ENCODE results near the gene C10orf71. TPM values are rescaled to one million over a fixed set of nuclear protein-coding genes. Genes with fewer than 3 reads are reported as not detected.

C10orf71 gene
- total RNA-seq, 2 donors from 2014 or later = 0.14 TPM; not detected in 1

- DNase-seq (ENCODE audit: low spot score) (no peak), ATAC-seq (ENCODE audit: insufficient number of reproducible peaks, low FRiP score, low read depth) (no peak)
- Histone ChIP-seq H3K4me3 (no peak overlapping the region), H3K4me1 (ENCODE audit: control insufficient read depth in 1 of 2, low read depth in 2 of 2) (peaks cover 0 to 8% of the 10 kb centered on the region in 2 donors), H3K27me3 (replicated peaks; ENCODE audit: insufficient read depth) (no peaks in the 10 kb centered on the region), H3K27ac (no peak overlapping the region), H3K36me3 (no peaks in the 10 kb centered on the region), H3K9me3 (no peaks in the 10 kb centered on the region)
- TF ChIP-seq, protein P1, sequence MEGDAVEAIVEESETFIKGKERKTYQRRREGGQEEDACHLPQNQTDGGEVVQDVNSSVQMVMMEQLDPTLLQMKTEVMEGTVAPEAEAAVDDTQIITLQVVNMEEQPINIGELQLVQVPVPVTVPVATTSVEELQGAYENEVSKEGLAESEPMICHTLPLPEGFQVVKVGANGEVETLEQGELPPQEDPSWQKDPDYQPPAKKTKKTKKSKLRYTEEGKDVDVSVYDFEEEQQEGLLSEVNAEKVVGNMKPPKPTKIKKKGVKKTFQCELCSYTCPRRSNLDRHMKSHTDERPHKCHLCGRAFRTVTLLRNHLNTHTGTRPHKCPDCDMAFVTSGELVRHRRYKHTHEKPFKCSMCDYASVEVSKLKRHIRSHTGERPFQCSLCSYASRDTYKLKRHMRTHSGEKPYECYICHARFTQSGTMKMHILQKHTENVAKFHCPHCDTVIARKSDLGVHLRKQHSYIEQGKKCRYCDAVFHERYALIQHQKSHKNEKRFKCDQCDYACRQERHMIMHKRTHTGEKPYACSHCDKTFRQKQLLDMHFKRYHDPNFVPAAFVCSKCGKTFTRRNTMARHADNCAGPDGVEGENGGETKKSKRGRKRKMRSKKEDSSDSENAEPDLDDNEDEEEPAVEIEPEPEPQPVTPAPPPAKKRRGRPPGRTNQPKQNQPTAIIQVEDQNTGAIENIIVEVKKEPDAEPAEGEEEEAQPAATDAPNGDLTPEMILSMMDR (IDR thresholded peaks at IDR 0.05) = no peak
Measured at GRCh38 chr10:49308881-49309280, 9.9 kb downstream of the C10orf71 start.

- ATAC-seq (ENCODE audit: insufficient number of reproducible peaks, low FRiP score, low read depth) = no peak
- no peak overlapping the region for H3K27ac ChIP-seq
Measured at GRCh38 chr10:49309691-49310411, 10.9 kb downstream of the C10orf71 start.

GRCh38 chr10:49310460-49310859 is 11.5 kb downstream of the C10orf71 start:
- ATAC-seq (ENCODE audit: insufficient number of reproducible peaks, low FRiP score, low read depth) (no peak), DNase-seq (ENCODE audit: low spot score) (no peak)
- Histone ChIP-seq H3K36me3 (no peaks in the 10 kb centered on the region), H3K27me3 (replicated peaks; ENCODE audit: insufficient read depth) (no peaks in the 10 kb centered on the region), H3K4me3 (no peak overlapping the region), H3K27ac (no peak overlapping the region), H3K9me3 (no peaks in the 10 kb centered on the region), H3K4me1 (ENCODE audit: control insufficient read depth in 1 of 2, low read depth in 2 of 2) (peaks cover 0 to 8% of the 10 kb centered on the region in 2 donors)
- TF ChIP-seq, protein P1 (IDR thresholded peaks at IDR 0.05) = no peak

More at GRCh38 chr10:49309691-49310411, 10.9 kb downstream of the C10orf71 start:
- Histone ChIP-seq H3K9me3 (no peaks in the 10 kb centered on the region), H3K4me1 (ENCODE audit: control insufficient read depth in 1 of 2, low read depth in 2 of 2) (peaks cover 0 to 8% of the 10 kb centered on the region in 2 donors), H3K36me3 (no peaks in the 10 kb centered on the region), H3K4me3 (no peak overlapping the region), H3K27me3 (replicated peaks; ENCODE audit: insufficient read depth) (no peaks in the 10 kb centered on the region)
- no peak for DNase-seq (ENCODE audit: low spot score)
- TF ChIP-seq, protein P1 (IDR thresholded peaks at IDR 0.05) = no peak

DNA sequence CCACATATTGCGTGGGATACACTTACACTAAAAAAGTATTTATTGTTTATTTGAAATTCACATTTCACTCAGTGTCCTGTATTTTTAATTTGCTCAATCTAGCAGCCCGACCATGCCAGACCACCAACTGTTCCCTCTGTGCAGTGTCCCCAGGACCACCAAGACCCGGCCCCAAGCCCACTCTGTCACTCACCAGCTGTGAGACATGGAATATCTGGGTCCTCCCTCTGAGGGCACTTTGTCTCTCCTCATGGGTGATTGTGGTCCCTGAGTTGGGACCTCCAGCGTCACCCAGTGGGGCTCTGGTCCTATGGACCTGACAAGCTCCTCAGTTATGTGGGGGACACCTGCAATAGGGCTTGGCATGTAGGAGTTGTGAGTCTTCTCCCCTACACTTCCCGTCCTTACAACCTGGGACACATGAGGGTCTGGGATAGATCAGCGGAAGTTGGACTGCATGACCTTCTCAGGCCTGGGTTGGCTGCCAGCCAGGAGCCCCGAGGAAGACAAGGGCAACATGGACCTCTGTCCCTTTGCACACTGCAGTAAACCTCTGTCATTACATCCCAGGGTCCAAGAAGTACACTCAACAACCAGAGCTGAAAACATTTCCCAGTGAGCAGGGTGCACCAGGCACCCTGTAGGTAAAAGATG is 12.1 kb downstream of the C10orf71 start:
- ATAC-seq (ENCODE audit: insufficient number of reproducible peaks, low FRiP score, low read depth) = no peak
- Histone ChIP-seq H3K27me3 (replicated peaks; ENCODE audit: insufficient read depth) (no peaks in the 10 kb centered on the region), H3K9me3 (no peaks in the 10 kb centered on the region), H3K4me3 (no peak overlapping the region), H3K4me1 (ENCODE audit: control insufficient read depth in 1 of 2, low read depth in 2 of 2) (peaks cover 0 to 8% of the 10 kb centered on the region in 2 donors), H3K36me3 (no peaks in the 10 kb centered on the region), H3K27ac (no peak overlapping the region)
- no peak for DNase-seq (ENCODE audit: low spot score)
- TF ChIP-seq, protein P1 (IDR thresholded peaks at IDR 0.05) = no peak

- DNase-seq (ENCODE audit: low spot score) (no peak), ATAC-seq (ENCODE audit: insufficient number of reproducible peaks, low FRiP score, low read depth) (no peak)
- TF ChIP-seq, protein P1 (IDR thresholded peaks at IDR 0.05) = no peak
- Histone ChIP-seq H3K9me3 (no peaks in the 10 kb centered on the region), H3K36me3 (no peaks in the 10 kb centered on the region), H3K4me3 (no peak overlapping the region), H3K27ac (no peak overlapping the region), H3K4me1 (ENCODE audit: control insufficient read depth in 1 of 2, low read depth in 2 of 2) (peaks cover 0 to 8% of the 10 kb centered on the region in 2 donors), H3K27me3 (replicated peaks; ENCODE audit: insufficient read depth) (no peaks in the 10 kb centered on the region)
Measured at GRCh38 chr10:49311555-49312236, 12.7 kb downstream of the C10orf71 start.

Measured in thoracic aorta (tissue), 2 donors.